Ishikawa (cell line): ENCODE measurements around the gene ZNF473.

Experiments
- CREB1 ChIP-seq: IDR thresholded peaks from 2 replicates; pipeline ENCODE4 v1.6.1; 2012; ENCODE audit warnings: low read depth
- EP300 ChIP-seq: IDR thresholded peaks from 2 replicates; pipeline ENCODE4 v1.6.1; 2012; ENCODE audit warnings: borderline replicate concordance
- FOXM1 ChIP-seq: IDR thresholded peaks from 2 replicates; pipeline ENCODE4 v1.6.1; 2012; ENCODE audit warnings: low read depth, borderline replicate concordance
- RAD21 ChIP-seq: IDR thresholded peaks from 2 replicates; pipeline ENCODE4 v1.6.1; 2012; ENCODE audit warnings: low read depth
- TCF12 ChIP-seq: IDR thresholded peaks from 2 replicates; pipeline ENCODE4 v1.6.1; 2012; ENCODE audit warnings: low read depth
- YY1 ChIP-seq: IDR thresholded peaks from 2 replicates; pipeline ENCODE4 v1.6.1; 2012; ENCODE audit warnings: low read depth
- TF ChIP-seq, protein P1 (sequence below): IDR thresholded peaks from 2 replicates; pipeline ENCODE4 v1.6.1; 2012

The ZNF473 gene

GRCh38 chr19:50065938-50066337 lies 40.1 kb downstream of the ZNF473 start:
- TF ChIP-seq YY1: no peak
- no peak for TF ChIP-seq EP300
- TF ChIP-seq CREB1: no peak

GRCh38 chr19:50067575-50067974 lies 41.8 kb downstream of the ZNF473 start:
- TF ChIP-seq EP300 (no peak), TCF12 (no peak), FOXM1 (no peak)

DNA sequence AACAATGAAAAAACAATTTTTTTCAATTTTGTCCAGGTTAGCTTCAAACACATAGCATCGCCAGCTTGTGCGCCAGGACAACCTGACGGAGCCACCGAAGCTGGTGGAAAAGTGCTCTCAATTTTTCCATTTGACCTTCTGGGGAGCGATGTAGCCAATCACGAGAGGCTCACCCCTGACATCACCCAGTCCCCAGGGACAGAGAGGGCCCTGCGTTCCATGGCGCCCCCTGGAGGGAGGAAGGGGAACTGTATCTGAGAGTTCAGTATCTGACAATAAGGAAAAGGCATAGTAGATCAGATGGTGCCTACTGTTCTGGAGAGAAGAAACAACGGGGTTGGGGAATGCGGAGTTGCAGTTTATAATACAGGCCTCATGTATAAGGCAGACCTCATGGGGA lies 64.9 kb downstream of the ZNF473 start:
- TF ChIP-seq, protein P1, sequence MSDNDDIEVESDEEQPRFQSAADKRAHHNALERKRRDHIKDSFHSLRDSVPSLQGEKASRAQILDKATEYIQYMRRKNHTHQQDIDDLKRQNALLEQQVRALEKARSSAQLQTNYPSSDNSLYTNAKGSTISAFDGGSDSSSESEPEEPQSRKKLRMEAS: 0 out of 2 replicates have a peak, but pooled peaks have one; percentile 33
- TF ChIP-seq RAD21: peak; percentile 36
